UCSD-AML1 (cell line): ENCODE measurements around the gene EPHB1.

Experiments used
- DNase-seq: peaks from one replicate; lab custom pipeline; 2025; ENCODE audit not compliant: unreplicated experiment; lab: John Stamatoyannopoulos, UW

EPHB1 gene

DNA sequence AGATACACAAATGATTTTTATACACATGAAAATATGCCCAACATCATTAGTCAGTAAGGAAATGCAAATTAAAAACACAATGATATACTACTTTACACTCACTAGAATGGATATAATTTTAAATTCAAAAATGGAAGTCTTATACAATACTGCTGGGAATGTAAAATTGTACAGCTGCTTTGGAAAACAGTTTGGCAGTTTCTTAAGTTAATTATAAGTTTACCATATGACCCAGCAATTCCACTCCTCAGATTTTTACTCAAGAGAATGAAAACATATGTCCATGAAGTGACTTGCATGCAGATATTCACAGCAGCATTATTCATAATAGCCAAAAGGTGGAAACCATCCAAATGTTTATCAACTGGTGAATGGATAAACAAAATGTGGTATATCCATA is 281.3 kb downstream of the EPHB1 start:
- no peak for DNase-seq

DNA sequence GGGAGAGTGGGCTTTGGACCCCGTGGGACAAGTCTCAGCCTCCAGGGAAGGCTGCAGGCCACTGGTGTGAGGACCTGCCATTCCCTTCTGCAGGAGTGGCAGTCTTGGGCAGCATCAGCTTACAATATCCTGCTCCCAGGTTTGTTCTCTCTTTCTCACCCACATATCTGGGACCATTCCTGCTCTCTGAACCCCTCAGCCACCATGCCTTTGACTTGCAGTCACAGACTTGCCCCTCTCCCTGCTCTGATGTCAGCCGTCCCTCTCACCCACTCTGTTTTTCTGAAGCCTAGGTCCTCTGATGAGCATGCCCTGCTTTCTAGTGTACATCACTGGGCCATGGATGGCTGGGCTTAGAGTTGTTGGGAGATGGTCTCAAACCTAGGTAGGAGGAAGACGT is 282.1 kb downstream of the EPHB1 start:
- DNase-seq, result no peak

GRCh38 chr3:135078283-135078682 is 283.2 kb downstream of the EPHB1 start:
- DNase-seq, result no peak

DNA sequence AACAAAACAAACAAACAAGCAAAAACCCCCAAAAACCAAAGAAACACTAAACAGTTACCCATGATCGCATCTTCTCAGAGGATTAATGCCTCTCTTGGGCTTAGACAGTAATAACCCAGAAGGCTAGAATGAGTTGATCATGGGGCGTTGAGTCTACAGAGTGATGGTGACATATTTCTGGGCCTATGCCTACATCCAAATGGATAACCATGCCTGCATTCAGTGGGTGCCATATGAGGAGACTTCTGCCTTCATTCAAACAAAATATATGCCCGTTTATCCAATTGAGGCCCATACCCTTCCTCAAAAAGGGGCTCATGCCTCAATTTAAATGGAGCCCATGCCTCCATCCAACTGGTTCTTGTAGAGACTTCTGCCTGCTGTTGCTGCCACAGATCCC is 284.0 kb downstream of the EPHB1 start:
- DNase-seq, result no peak

DNA sequence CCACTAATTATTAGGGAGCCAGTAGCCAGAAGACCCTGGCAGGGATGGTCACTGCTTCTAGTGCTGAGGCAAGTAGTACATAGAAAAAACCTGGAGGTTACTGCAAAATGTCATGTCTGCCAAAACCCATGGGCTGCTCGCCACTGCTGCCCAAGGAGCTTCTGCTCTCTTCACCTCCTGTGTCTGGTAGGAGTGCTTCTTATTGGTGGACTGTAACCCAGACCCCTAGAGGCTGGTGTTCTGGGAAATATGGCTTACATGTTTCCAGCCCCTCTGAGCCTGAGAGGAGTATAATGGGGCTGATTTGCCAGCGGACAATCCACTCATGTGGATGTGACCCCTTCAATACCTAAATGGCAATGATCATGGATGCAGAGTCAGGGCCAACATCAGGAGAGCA is 286.4 kb downstream of the EPHB1 start:
- no peak for DNase-seq

DNA sequence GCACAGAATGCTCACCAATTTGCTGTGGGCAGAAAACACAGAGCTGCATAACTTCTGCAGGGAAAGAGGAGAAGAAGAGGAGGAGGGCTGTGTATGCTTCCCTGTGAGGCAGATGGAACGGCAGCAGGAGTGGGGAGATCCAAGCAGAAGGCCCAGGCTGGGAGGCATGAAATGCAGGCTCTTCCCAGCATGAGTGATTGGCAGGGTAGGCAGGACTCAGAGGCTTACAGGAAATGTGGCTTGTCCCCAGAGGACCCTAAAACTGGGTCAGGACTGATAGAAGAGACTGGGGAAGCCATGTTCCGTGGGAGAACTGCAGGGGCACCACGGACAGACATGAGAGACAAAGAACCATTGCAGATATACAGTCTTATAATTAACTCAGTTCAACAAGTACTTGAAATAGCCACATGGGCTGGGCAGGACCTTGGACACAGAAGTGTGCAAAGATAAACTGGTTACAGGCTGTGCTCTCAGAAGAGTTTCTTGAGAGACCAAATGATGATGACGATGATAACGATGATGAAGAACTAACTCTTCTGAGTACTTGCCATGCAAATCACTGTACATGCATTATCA is 286.9 kb downstream of the EPHB1 start:
- DNase-seq, result no peak

GRCh38 chr3:135082706-135083105 is 287.6 kb downstream of the EPHB1 start:
- no peak for DNase-seq

- DNase-seq, result no peak
These were observed 288.1 kb downstream of the EPHB1 start for GRCh38 chr3:135083179-135083578.

DNA sequence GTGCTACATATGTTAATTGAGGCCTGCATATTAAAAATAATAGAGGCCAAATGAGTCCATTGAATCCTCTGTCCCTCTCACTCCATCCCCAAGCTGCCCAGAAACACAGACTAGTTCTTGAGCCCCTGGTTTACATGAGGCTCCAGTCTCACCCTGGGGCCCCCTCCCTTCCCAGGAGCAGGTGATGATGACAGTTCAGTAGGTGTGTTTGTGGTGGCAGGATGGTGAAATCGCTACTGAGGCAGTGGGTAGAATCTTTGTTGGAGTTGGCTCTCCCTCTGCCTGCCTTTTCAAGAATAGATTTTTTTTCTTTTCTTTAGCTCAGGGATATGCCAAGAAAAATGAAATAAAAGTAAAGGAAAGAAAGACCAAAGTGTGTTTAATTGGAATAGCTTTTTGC is 288.7 kb downstream of the EPHB1 start:
- DNase-seq, result no peak

- no peak for DNase-seq
These were observed 289.3 kb downstream of the EPHB1 start for GRCh38 chr3:135084405-135084804.

GRCh38 chr3:135084976-135085375 is 289.9 kb downstream of the EPHB1 start:
- no peak for DNase-seq

GRCh38 chr3:135085652-135086436 is 290.8 kb downstream of the EPHB1 start:
- no peak for DNase-seq

DNA sequence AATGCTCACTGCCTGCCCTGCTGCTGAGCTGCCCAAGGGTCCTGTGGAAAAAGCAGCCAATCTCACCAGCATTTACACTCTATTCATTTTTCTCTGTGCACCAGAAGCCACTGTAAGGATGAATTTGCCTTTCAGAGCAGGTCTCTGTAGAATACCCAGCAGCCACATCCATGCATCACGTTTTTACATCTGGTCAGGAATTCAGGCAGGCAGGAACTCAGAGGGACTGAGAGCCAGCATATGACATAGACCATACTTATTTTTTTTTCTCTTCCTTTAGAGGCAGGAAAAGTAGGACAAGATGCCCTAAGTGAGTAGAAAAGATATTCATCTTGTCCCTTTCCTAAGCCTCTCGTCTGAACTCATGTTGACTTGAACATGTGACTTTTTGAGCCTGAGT is 292.7 kb downstream of the EPHB1 start:
- DNase-seq, result no peak

DNA sequence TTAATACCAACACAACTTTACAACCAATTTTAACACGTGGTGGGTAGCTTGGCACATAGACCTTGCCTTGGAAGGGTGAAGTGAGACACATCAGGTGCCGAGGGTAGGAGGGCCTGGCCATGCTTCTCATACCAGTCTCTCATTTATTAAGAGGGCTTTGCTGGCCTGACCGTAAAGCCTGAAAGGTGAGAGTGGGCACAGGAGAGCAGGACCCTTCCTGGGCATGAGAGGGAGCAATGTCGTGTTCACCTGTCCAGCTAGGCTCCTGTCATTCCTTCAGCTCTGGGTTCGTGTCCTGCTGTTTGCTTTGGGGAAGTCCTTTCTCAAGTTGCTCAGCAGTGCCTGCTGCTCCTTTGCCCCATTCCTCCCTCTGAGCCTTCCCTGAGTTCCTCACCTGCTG is 294.4 kb downstream of the EPHB1 start:
- no peak for DNase-seq

- DNase-seq, result no peak
These were observed 295.1 kb downstream of the EPHB1 start for GRCh38 chr3:135090020-135090717.

- DNase-seq, result no peak
These were observed 296.9 kb downstream of the EPHB1 start for GRCh38 chr3:135091946-135092345.

GRCh38 chr3:135093121-135093520 is 298.1 kb downstream of the EPHB1 start:
- DNase-seq, result no peak

- DNase-seq, result no peak
These were observed 302.4 kb downstream of the EPHB1 start for GRCh38 chr3:135097276-135097946.

DNA sequence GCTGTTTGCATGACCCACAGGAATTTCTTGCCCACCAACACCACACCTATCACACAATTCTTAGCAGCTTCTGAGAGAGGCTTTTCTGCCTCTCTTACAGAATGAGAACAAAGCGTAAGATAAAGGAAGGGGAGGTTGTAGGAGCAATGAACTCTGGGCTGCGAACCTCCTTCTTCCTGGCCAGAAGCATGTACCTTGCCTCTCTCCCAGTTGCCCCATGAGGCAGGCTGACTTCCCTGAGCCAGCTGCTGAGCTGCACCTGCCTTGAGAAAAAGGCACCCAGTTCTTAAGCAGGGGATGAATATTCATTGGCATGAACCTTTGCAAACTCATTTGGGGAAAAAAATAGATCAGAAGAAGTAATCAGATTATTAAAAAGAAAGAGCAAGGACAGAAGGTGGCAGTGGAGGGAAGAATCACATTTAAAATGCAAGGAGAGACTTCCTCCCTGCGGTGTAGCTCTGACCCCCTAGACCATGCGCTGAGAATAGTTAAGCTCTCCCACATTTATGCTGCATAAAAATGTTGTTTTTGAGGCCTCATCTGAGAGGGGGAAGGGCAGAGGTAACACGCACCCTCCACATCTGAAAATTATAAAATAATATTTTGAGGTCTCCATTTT is 304.8 kb downstream of the EPHB1 start:
- DNase-seq, result no peak

DNA sequence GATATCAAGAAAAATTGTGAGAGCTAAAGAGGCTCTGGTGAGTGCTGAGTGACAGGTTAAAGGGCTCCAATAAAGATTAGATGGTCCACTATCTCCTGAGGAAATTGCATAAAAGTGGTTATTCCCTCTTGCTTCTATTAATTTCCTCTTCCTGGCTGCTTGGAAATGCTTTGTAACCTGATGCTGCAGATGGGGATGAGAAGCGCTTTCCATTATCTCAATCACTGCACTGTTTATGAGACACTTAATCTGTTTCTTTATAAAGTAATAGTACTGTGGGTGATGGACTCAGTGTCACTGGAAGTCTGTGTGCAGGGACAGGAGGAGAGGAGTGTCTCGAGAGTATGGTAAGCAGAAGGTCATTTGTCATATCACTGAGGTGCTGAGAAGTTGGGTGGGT is 305.3 kb downstream of the EPHB1 start:
- no peak for DNase-seq

DNA sequence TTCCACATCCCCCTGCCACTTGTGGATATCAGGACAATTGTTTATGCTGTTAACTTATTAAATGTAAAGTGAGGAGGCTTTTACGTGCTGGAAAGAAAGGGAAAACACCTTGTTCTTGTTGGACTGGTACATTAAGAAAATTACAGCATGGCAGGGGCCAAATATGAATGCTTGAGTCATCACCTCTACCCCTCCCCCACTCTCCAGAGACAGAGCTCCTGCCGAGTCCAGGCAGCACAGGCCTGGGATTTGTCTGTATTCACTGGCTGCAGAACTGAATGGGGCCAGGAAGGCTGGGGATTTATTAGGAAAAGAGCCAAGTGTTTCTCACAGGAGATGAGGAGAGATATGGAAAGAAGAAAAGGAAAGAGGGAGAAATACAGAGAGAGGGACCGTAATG is 308.9 kb downstream of the EPHB1 start:
- no peak for DNase-seq
